HG02973 (cell line): ENCODE results near the gene DNAJA3.
"Not testable (repeated sequence)": the region's sequence is repeated elsewhere in the genome, so short reads cannot be mapped to it uniquely, and the experiment has no call there.

Experiments
- ATAC-seq: cut with Tn5 transposase; IDR thresholded peaks from one replicate; pipeline ENCODE4 v1.9.1; 2021; ENCODE audit warnings: moderate library complexity; ENCODE audit not compliant: unreplicated experiment

Gene DNAJA3

GRCh38 chr16:4386951-4387565 lies 38.6 kb upstream of the DNAJA3 start:
- ATAC-seq: no peak

GRCh38 chr16:4387781-4388180 lies 37.9 kb upstream of the DNAJA3 start:
- no peak for ATAC-seq

- no peak for ATAC-seq
Observed at GRCh38 chr16:4388271-4389021, 37.2 kb upstream of the DNAJA3 start.

DNA sequence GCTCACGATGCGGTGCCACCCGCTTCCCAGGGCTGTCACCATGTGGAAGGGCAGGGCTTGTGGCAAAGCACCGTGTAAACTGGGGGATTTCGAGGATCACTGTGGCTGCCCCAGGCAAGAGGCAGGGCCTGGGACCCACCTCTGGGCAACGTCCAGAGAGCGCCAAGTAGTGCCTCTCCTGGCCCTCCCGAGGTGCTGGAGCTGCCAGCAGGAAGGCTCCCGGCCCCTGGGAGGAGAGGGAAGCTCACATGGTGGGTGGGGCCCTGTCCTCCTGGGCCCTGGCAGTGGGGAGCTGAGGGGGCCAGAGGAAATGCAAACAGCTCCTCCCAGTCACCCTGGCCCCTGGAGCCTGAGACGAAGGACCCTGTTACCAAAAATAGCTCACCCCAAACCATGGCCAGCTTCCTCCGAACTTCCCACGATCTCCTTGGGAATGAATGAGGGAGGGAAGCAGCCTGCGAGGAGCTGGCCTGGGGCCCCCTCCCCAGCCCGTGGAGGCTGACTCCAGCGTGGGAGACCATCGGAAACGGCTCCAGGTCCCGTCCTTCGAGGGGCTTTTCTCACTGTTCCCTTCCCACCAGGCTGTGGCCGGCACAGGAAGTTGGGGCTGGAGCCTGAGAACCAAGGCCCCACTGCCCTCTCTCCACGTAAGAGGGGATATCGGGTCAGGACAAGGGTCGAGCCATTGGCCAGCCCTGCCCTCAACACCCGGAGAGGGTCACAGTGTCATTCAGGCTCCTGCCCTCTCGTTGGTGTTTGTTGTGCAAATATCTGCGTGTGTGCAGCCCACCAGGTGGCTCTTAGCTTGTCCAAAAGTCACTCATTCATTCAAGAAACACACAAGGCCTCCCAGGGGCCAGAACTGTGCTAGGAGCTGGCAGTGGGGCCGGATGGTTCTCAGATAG lies 36.4 kb upstream of the DNAJA3 start:
- ATAC-seq: no peak

GRCh38 chr16:4390266-4391260 lies 35.1 kb upstream of the DNAJA3 start:
- no peak for ATAC-seq

DNA sequence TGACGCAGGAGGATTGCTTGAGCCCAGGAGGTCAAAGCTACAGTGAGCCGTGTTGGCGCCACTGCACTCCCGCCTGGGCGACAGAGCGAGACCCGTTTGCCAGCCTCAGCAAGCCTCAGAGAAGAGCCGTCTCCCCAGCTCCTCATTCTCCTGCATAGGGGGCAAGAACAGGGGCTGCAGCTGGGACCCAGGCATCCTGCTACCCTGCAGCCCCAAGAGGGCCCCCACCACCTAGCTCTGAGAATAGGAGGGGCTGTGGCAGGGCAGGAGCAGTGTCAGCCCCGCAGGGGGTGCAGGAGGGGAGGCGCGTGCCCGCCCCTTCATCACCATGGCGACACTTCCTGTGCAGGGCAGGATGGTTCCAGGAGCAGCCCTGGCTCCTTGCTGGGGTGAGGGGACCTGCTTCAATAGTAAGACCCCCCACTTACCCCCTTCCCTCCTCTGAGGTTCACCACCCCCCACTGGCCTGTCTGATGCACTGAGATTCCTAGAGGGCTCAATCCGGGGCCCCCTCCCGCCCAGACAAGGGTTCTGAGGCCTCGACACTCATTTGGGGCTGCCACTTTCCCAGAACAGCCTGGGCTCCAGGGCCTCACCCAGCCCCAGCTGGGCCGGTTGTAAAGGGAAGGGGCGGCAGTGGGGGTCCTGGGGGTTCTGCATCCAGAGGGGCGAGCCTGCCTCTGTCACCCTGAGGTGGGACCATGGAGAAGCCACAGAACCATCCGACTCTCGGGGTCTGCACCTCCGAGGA lies 33.9 kb upstream of the DNAJA3 start:
- no peak for ATAC-seq

DNA sequence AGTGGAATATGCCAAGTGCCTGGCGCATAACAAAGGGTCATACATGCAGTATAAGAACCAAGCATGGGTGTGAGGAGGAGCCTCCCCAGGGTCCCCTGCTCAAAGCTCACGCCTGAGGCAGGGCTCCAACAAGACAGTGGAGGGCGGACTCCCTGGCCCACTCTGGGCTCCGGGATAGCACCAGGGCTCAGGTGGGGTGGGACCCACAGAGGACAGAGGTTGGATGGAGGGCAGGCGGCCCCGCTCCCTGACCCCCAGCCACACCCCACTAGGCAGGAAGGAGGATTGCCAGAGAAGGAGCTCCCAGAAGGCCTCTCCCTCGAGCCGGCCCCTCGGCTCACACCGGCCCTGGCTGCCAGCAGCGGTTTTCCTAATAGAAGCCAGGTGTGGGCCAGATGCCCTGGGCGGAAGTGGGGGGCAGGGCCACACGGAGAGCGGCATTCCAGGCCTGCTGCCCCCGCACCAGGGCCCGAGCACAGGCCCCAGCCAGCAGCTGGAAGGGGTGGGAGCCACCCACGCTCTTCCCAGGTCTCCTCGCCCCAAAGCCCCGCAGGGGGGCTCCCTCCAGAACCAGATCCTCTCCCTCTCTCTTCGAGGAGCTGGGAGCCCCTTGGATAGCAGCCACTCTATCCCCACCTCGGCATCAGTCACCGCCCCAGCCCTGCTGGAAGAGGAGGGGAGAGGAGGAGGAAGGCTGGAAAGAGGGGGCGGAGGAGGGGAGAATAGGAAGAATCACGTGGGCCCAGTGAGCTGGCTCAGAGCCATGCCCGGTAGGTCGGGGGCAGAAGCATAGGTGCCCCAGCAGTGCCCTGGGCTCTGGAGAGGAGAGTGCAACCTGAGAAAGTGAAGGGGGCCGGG lies 33.1 kb upstream of the DNAJA3 start:
- no peak for ATAC-seq

- ATAC-seq: no peak
Observed at GRCh38 chr16:4393240-4393600, 32.4 kb upstream of the DNAJA3 start.

- not testable (repeated sequence) for ATAC-seq
Observed at GRCh38 chr16:4393850-4394249, 31.8 kb upstream of the DNAJA3 start.

- no peak for ATAC-seq
Observed at GRCh38 chr16:4395055-4395726, 30.5 kb upstream of the DNAJA3 start.

- ATAC-seq: no peak
Observed at GRCh38 chr16:4399001-4399730, 26.5 kb upstream of the DNAJA3 start.

DNA sequence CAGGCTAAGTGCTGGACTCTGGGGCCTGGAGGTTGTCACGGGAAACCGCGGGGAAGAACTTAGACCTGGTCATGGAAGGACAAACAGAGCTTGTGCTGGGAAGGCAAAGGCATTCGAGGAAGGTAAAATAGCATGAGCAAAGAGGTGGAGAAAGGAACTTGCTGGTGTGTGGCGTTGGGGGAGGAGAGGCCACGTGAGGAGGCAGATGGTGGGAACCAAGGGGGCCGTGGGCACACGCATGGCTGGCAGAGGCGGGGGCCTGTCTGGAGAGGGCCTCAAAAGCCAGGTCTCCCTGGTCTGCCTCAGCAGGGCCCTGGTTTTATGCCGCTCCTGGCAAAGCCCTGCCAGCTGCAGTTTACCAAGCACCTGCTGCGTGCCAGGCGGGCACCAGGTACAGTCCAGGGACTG lies 24.6 kb upstream of the DNAJA3 start:
- ATAC-seq: no peak

GRCh38 chr16:4401510-4401909 lies 24.2 kb upstream of the DNAJA3 start:
- ATAC-seq: no peak

- ATAC-seq: no peak
Observed at GRCh38 chr16:4402439-4403132, 23.1 kb upstream of the DNAJA3 start.

- ATAC-seq: no peak
Observed at GRCh38 chr16:4403133-4403949, 22.3 kb upstream of the DNAJA3 start.

DNA sequence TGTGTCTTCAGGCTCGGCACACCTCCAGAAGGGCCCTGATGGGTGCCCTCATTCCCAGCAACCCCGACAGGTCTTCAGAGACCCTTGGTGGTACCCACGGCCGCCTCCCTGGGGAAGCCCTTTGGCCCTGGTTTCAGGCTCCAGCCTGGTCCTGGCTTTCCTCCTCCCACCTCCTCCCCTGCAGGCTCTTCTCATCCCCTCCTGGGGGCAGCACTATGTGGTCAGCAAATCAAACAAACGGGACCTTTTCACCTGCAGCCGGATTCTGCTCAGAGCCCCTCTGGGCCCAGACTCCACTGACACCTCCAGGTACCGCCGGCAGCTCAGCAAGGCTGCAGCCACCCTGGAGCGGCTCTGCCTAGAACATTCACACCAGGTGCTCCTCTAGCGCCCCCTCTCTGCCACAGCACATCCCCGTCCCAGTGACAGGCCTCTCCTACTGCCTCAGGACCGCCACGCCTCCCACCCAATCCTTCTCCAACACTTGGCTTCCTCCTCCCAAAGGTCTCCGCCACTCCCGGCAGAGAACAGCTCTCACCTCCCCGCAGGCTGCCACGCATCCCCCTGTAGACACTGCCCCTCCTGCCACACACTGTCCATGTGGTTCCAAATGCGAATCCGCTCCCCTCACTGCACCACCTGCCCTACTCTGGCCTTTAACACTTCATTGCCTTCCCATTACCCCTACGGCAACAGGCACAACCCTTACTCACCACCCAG lies 21.3 kb upstream of the DNAJA3 start:
- no peak for ATAC-seq
